Liver (tissue), 3 donors: ENCODE measurements around the gene ERC2.

Source experiments
- ATF3 ChIP-seq: IDR thresholded peaks from 2 replicates; pipeline ENCODE4 v1.6.1; 2016; ENCODE audit warnings: antibody characterized with exemption
- CTCF ChIP-seq: fragments of 150-350 bp; IDR thresholded peaks from 2 replicates; pipeline ENCODE4 v1.5.1; 2017; ENCODE audit warnings: improper control_type of control experiment, low read depth, low read length; ENCODE audit not compliant: missing input control
- EGR1 ChIP-seq, 2 donors: IDR thresholded peaks; 2 replicates each; pipeline ENCODE4 v1.6.1; 2016 to 2018; ENCODE audit warnings: antibody characterized with exemption in 2 of 2, low read depth in 2 of 2
- FOXA1 ChIP-seq: IDR thresholded peaks from 2 replicates; pipeline ENCODE4 v1.6.1; 2016; ENCODE audit warnings: antibody characterized with exemption
- HNF4A ChIP-seq, 2 donors: conservative IDR thresholded peaks; 2 replicates each; pipeline ENCODE4 v1.6.1; 2016; ENCODE audit warnings: antibody characterized with exemption in 2 of 2, mild to moderate bottlenecking in 2 of 2
- JUND ChIP-seq, 2 donors: IDR thresholded peaks; 2 replicates each; pipeline ENCODE4 v1.6.1; 2016; ENCODE audit warnings: antibody characterized with exemption in 2 of 2
- MAX ChIP-seq: IDR thresholded peaks from 2 replicates; pipeline ENCODE4 v1.6.1; 2016; ENCODE audit warnings: antibody characterized with exemption
- RAD21 ChIP-seq, 2 donors: IDR thresholded peaks; 2 replicates each; pipeline ENCODE4 v1.6.1; 2016; ENCODE audit warnings: antibody characterized with exemption in 2 of 2, mild to moderate bottlenecking in 2 of 2
- REST ChIP-seq: IDR thresholded peaks from 2 replicates; pipeline ENCODE4 v1.6.1; 2016; ENCODE audit warnings: antibody characterized with exemption, mild to moderate bottlenecking
- RXRA ChIP-seq, 2 donors: IDR thresholded peaks; 2 replicates each; pipeline ENCODE4 v1.6.1; 2017 to 2018; ENCODE audit warnings: antibody characterized with exemption in 2 of 2, mild to moderate bottlenecking in 1 of 2
- SP1 ChIP-seq: IDR thresholded peaks from 2 replicates; pipeline ENCODE4 v1.6.1; 2018; ENCODE audit warnings: antibody characterized with exemption, mild to moderate bottlenecking
- TAF1 ChIP-seq: conservative IDR thresholded peaks from 2 replicates; pipeline ENCODE4 v1.6.1; 2016; ENCODE audit warnings: antibody characterized with exemption, mild to moderate bottlenecking
- YY1 ChIP-seq: IDR thresholded peaks from 2 replicates; pipeline ENCODE4 v1.6.1; 2016; ENCODE audit warnings: antibody characterized with exemption, mild to moderate bottlenecking
- ZBTB33 ChIP-seq: IDR thresholded peaks from 2 replicates; pipeline ENCODE4 v1.6.1; 2016; ENCODE audit warnings: antibody characterized with exemption
- donor health status: healthy.
- donor health status: healthy.

GRCh38 chr3:55742022-55742831 lies 726.0 kb downstream of the ERC2 start:
- TF ChIP-seq CTCF (no peak), ZBTB33 (no peak), RXRA (IDR thresholded peaks at IDR 0.05) (no peak), REST (no peak), FOXA1 (no peak), SP1 (no peak), YY1 (no peak), JUND (IDR thresholded peaks at IDR 0.05) (no peak), TAF1 (no peak), RAD21 (IDR thresholded peaks at IDR 0.05) (no peak), MAX (no peak), ATF3 (no peak), EGR1 (IDR thresholded peaks at IDR 0.05; ENCODE audit: low read depth in 2 of 2) (no peak), HNF4A (conservative IDR thresholded peaks at IDR 0.05) (no peak)
